HEK293 (cell line): ENCODE data around the gene HOXA3.

Experiments used
- RBAK ChIP-seq: fragments of 450-650 bp; formaldehyde crosslinking; IDR thresholded peaks from 2 replicates; pipeline ENCODE4 v1.5.1; 2016; ENCODE audit warnings: missing biosample characterization, missing genetic modification characterization
- SP3 ChIP-seq: fragments of 450-650 bp; formaldehyde crosslinking; IDR thresholded peaks from 2 replicates; pipeline ENCODE4 v1.5.1; 2016; ENCODE audit warnings: missing biosample characterization, missing genetic modification characterization
- YY1 ChIP-seq: fragments of 450-650 bp; formaldehyde crosslinking; IDR thresholded peaks from 2 replicates; pipeline ENCODE4 v1.5.1; 2018; ENCODE audit warnings: missing biosample characterization, missing genetic modification characterization
- ZNF112 ChIP-seq: fragments of 450-650 bp; formaldehyde crosslinking; IDR thresholded peaks from 2 replicates; pipeline ENCODE4 v1.5.0; 2017; ENCODE audit warnings: missing biosample characterization, missing genetic modification characterization
- ZNF121 ChIP-seq: fragments of 450-650 bp; formaldehyde crosslinking; IDR thresholded peaks from 2 replicates; pipeline ENCODE4 v1.5.1; 2016; ENCODE audit warnings: missing biosample characterization, missing genetic modification characterization
- ZNF366 ChIP-seq: fragments of 450-650 bp; formaldehyde crosslinking; conservative IDR thresholded peaks from 2 replicates; pipeline ENCODE4 v1.5.1; 2016; ENCODE audit warnings: missing biosample characterization, missing genetic modification characterization
- ZNF776 ChIP-seq: fragments of 450-650 bp; formaldehyde crosslinking; IDR thresholded peaks from 2 replicates; pipeline ENCODE4 v1.5.0; 2017; ENCODE audit warnings: missing biosample characterization, missing genetic modification characterization, borderline replicate concordance
- ZSCAN30 ChIP-seq: fragments of 450-650 bp; IDR thresholded peaks from 2 replicates; pipeline ENCODE4 v1.5.1; 2018; ENCODE audit warnings: missing biosample characterization, mild to moderate bottlenecking, missing genetic modification characterization, moderate library complexity
- TF ChIP-seq, protein P1 (sequence below): fragments of 450-650 bp; formaldehyde crosslinking; IDR thresholded peaks from 2 replicates; pipeline ENCODE4 v1.5.1; 2016; ENCODE audit warnings: missing biosample characterization, missing genetic modification characterization

DNA sequence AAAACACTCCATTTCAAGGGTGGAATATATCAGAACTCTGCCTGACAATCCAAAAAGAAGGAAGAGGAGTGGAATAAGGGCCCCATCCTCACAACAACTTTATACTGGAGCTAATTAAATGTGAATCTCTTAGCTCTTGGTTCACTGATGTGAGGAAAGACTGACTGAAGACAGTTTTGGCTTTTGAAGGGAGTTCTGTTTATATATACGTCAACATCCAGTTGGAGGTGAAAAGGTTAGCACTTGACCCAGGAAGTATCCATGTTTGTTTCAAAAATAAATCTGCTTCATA is 59.6 kb downstream of the HOXA3 start:
- TF ChIP-seq, protein P1, sequence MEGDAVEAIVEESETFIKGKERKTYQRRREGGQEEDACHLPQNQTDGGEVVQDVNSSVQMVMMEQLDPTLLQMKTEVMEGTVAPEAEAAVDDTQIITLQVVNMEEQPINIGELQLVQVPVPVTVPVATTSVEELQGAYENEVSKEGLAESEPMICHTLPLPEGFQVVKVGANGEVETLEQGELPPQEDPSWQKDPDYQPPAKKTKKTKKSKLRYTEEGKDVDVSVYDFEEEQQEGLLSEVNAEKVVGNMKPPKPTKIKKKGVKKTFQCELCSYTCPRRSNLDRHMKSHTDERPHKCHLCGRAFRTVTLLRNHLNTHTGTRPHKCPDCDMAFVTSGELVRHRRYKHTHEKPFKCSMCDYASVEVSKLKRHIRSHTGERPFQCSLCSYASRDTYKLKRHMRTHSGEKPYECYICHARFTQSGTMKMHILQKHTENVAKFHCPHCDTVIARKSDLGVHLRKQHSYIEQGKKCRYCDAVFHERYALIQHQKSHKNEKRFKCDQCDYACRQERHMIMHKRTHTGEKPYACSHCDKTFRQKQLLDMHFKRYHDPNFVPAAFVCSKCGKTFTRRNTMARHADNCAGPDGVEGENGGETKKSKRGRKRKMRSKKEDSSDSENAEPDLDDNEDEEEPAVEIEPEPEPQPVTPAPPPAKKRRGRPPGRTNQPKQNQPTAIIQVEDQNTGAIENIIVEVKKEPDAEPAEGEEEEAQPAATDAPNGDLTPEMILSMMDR (tag by site-specific recombination): no peak
- TF ChIP-seq ZNF112 (tag by site-specific recombination) (no peak), SP3 (no peak), ZNF776 (no peak), ZSCAN30 (tag by site-specific recombination) (no peak), RBAK (tag by site-specific recombination) (no peak), ZNF121 (tag by site-specific recombination) (no peak), ZNF366 (tag by site-specific recombination) (no peak), YY1 (tag by site-specific recombination) (no peak)
